ENCODE measurements around the gene NTM. TPM values are rescaled to one million over a fixed set of nuclear protein-coding genes. Genes with fewer than 3 reads are reported as not detected.

Gene NTM
- total RNA-seq, 6 donors from 2014 or later, result 4.1 to 151 (median 115) TPM

GRCh38 chr11:132119573-132119972 lies 749.2 kb downstream of the NTM start:
- 85 to 90% methylated on average over 3 to 4 of the region's 4 CpGs for WGBS, 2 donors
- no peaks in the 10 kb centered on the region for H3K9me3 ChIP-seq
- no peaks in the 10 kb centered on the region for H3K4me1 ChIP-seq
- DNase-seq, result no peak
- H3K27me3 ChIP-seq, result no peaks in the 10 kb centered on the region
- no peaks in the 10 kb centered on the region for H3K36me3 ChIP-seq
- TF ChIP-seq EP300 (IDR thresholded peaks at IDR 0.05) (no peak), POLR2A (IDR thresholded peaks at IDR 0.05) (no peak), CTCF (IDR thresholded peaks at IDR 0.05) (no peak), POLR2AphosphoS5 (IDR thresholded peaks at IDR 0.05) (no peak)
- H3K4me3 ChIP-seq, result no peak overlapping the region
- H3K27ac ChIP-seq, result no peak overlapping the region
- no peak for ATAC-seq (ENCODE audit: low FRiP score in 2 of 2)

- Histone ChIP-seq H3K9me3 (no peaks in the 10 kb centered on the region), H3K27ac (no peak overlapping the region), H3K27me3 (no peaks in the 10 kb centered on the region), H3K36me3 (no peaks in the 10 kb centered on the region), H3K4me1 (peaks cover 3 to 12% (median 5%) of the 10 kb centered on the region in 4 donors), H3K4me3 (no peak overlapping the region)
- WGBS, 2 donors, result 61 to 63% methylated on average over 4 of the region's 4 CpGs
- ATAC-seq (ENCODE audit: low FRiP score in 2 of 2) (no peak), DNase-seq (no peak)
- TF ChIP-seq POLR2A (IDR thresholded peaks at IDR 0.05), result no peak
- TF ChIP-seq POLR2AphosphoS5 (IDR thresholded peaks at IDR 0.05), result no peak
- TF ChIP-seq CTCF (IDR thresholded peaks at IDR 0.05), result no peak
- TF ChIP-seq EP300 (IDR thresholded peaks at IDR 0.05), result no peak
Observed at GRCh38 chr11:132122735-132123134, 752.3 kb downstream of the NTM start.

- no peak for TF ChIP-seq POLR2A (IDR thresholded peaks at IDR 0.05)
- TF ChIP-seq EP300 (IDR thresholded peaks at IDR 0.05), result no peak
- TF ChIP-seq POLR2AphosphoS5 (IDR thresholded peaks at IDR 0.05), result no peak
- no peak for TF ChIP-seq CTCF (IDR thresholded peaks at IDR 0.05)
- Histone ChIP-seq H3K27me3 (no peaks in the 10 kb centered on the region), H3K4me3 (no peak overlapping the region), H3K36me3 (no peaks in the 10 kb centered on the region), H3K9me3 (no peaks in the 10 kb centered on the region), H3K27ac (no peak overlapping the region), H3K4me1 (peaks cover 3 to 12% (median 5%) of the 10 kb centered on the region in 4 donors)
- DNase-seq (no peak), ATAC-seq (ENCODE audit: low FRiP score in 2 of 2) (no peak)
- WGBS, 2 donors, result 40 to 74% methylated on average over 2 to 10 of the region's 10 CpGs
Observed at GRCh38 chr11:132123449-132123848, 753.0 kb downstream of the NTM start.

- no peak for ATAC-seq (ENCODE audit: low FRiP score in 2 of 2)
- no peaks in the 10 kb centered on the region for H3K9me3 ChIP-seq
- H3K4me3 ChIP-seq, result no peak overlapping the region
- 78 to 83% methylated on average over 21 of the region's 21 CpGs for WGBS, 2 donors
- no peak overlapping the region for H3K27ac ChIP-seq
- H3K36me3 ChIP-seq, result no peaks in the 10 kb centered on the region
- peaks cover 3 to 12% (median 5%) of the 10 kb centered on the region in 4 donors for H3K4me1 ChIP-seq
- TF ChIP-seq CTCF (IDR thresholded peaks at IDR 0.05), result no peak
- no peak for TF ChIP-seq POLR2AphosphoS5 (IDR thresholded peaks at IDR 0.05)
- no peak for TF ChIP-seq POLR2A (IDR thresholded peaks at IDR 0.05)
- no peak for TF ChIP-seq EP300 (IDR thresholded peaks at IDR 0.05)
- peak in 1 of 2 donors; percentile 59 for DNase-seq
- H3K27me3 ChIP-seq, result no peaks in the 10 kb centered on the region
Observed at GRCh38 chr11:132123854-132124835, 753.7 kb downstream of the NTM start.
